Fibroblast of the aortic adventitia (primary cell): ENCODE results near the gene SNCAIP. TPM values are rescaled to one million over a fixed set of nuclear protein-coding genes. Genes with fewer than 3 reads are reported as not detected.
A peak's percentile ranks its signal among the peaks of the same experiment; 100 is the strongest.

Experiments used
- DNase-seq: peaks from one replicate; pipeline ENCODE4 v3.0.0-alpha.2; 2010; ENCODE audit warnings: low read depth
- H3K4me3 ChIP-seq: 2 replicates; pipeline ENCODE4 v1.5.1; 2011; ENCODE audit warnings: low read depth, mild to moderate bottlenecking, control low read depth, low read length, moderate library complexity
- total RNA-seq: library from RNA; depleted of rRNA; stranded (reverse); fragments of >200 nt; gene quantifications from 2 replicates; pipeline ENCODE4 v1.2.3, GENCODE V29; 2012; ENCODE audit warnings: low replicate concordance
- TF ChIP-seq, protein P1 (sequence below): IDR thresholded peaks from 2 replicates; pipeline ENCODE4 v1.5.1; 2011; ENCODE audit warnings: mild to moderate bottlenecking, low read length, control low read depth, inconsistent platforms; ENCODE audit not compliant: insufficient read depth

The SNCAIP gene
- total RNA-seq, 1 donor, result 0.18 TPM

DNA sequence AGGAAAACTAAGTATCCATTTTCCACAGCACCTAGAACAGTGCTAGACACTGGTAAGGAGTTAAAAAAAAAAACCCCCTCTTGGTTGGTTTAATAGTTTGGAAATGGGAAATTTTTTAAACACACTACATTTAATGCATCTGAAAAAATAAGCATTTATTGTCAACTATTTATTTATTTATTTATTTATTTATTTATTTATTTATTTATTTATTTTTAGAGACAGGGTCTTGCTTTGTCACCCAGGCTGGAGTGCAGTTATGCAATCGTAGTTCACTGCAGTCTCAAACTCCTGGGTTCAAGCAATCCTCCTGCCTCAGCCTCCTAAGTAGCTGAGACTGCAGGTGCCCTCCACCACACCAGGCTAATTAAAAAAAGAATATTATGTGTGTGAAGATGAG lies 51.6 kb downstream of the SNCAIP start:
- TF ChIP-seq, protein P1, sequence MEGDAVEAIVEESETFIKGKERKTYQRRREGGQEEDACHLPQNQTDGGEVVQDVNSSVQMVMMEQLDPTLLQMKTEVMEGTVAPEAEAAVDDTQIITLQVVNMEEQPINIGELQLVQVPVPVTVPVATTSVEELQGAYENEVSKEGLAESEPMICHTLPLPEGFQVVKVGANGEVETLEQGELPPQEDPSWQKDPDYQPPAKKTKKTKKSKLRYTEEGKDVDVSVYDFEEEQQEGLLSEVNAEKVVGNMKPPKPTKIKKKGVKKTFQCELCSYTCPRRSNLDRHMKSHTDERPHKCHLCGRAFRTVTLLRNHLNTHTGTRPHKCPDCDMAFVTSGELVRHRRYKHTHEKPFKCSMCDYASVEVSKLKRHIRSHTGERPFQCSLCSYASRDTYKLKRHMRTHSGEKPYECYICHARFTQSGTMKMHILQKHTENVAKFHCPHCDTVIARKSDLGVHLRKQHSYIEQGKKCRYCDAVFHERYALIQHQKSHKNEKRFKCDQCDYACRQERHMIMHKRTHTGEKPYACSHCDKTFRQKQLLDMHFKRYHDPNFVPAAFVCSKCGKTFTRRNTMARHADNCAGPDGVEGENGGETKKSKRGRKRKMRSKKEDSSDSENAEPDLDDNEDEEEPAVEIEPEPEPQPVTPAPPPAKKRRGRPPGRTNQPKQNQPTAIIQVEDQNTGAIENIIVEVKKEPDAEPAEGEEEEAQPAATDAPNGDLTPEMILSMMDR, result no peak
- no peak overlapping the region for H3K4me3 ChIP-seq
- DNase-seq, result no peak

GRCh38 chr5:122366501-122366900 lies 54.5 kb downstream of the SNCAIP start:
- TF ChIP-seq, protein P1, result no peak
- peak; percentile 4 for DNase-seq
- H3K4me3 ChIP-seq, result no peak overlapping the region

- peak; percentile 1 for DNase-seq
- TF ChIP-seq, protein P1, result no peak
- H3K4me3 ChIP-seq, result no peak overlapping the region
Measured at GRCh38 chr5:122367456-122367855, 55.4 kb downstream of the SNCAIP start.

GRCh38 chr5:122368510-122369251 lies 56.6 kb downstream of the SNCAIP start:
- no peak for DNase-seq
- H3K4me3 ChIP-seq, result no peak overlapping the region
- TF ChIP-seq, protein P1, result no peak

DNA sequence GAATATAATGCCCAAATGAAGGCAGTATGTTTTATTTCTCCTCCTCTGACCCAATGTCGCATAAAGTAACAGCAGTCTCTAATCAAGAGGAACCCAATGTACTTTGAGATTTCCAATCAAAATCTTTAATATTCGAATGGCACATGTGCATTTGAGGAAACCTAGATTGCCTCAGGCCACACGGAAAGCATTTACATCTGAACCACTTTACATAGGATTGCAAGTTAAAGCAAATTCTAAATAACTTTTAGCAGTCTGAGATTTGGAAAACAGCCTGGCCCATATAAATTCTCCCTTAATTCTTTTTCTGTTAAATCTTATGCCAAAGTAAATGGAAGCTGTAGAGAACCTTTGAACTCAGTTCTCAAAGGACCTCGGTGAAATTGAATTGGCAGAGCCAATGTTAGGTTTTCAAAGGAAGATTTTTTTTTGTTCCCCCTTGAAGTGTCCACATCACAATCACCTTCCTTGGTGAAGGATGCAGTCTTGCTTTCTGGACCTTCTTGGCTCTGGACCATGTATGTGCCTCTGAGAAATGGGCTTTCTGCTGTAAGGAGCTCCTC lies 57.3 kb downstream of the SNCAIP start:
- TF ChIP-seq, protein P1, result no peak
- no peak overlapping the region for H3K4me3 ChIP-seq
- DNase-seq, result no peak

- TF ChIP-seq, protein P1, result no peak
- no peak for DNase-seq
Measured at GRCh38 chr5:122371511-122372151, 59.6 kb downstream of the SNCAIP start.

More at GRCh38 chr5:122371511-122372151, 59.6 kb downstream of the SNCAIP start:
- no peak overlapping the region for H3K4me3 ChIP-seq
